NK-92 treated with Interleukin-12 subunit alpha and Interleukin-12 subunit beta, amount 100 ng/mL, for 24 hours (cell line): ENCODE results near the gene LRRC55.

Experiments used
- DNase-seq: peaks from one replicate; lab custom pipeline; 2025; lab: John Stamatoyannopoulos, UW

The LRRC55 gene

GRCh38 chr11:57181678-57182305 is at the start of gene LRRC55:
LRRC55 (plus strand) TSS chr11:57181953; CDS start chr11:57182023, 70 bp downstream.
- DNase-seq = no peak

- DNase-seq = no peak
These were observed 48.3 kb upstream of the LRRC55 start for GRCh38 chr11:57133366-57134038.

GRCh38 chr11:57134284-57134683 is 47.5 kb upstream of the LRRC55 start:
- DNase-seq = no peak

GRCh38 chr11:57135020-57135751 is 46.6 kb upstream of the LRRC55 start:
- no peak for DNase-seq

- DNase-seq = no peak
These were observed 41.2 kb upstream of the LRRC55 start for GRCh38 chr11:57140568-57140967.

GRCh38 chr11:57143459-57143858 is 38.3 kb upstream of the LRRC55 start:
- DNase-seq = no peak

GRCh38 chr11:57144075-57144474 is 37.7 kb upstream of the LRRC55 start:
- DNase-seq = no peak

- no peak for DNase-seq
These were observed 37.0 kb upstream of the LRRC55 start for GRCh38 chr11:57144531-57145320.

- DNase-seq = no peak
These were observed 35.5 kb upstream of the LRRC55 start for GRCh38 chr11:57146301-57146700.

GRCh38 chr11:57148621-57149020 is 33.1 kb upstream of the LRRC55 start:
- DNase-seq = no peak

- no peak for DNase-seq
These were observed 31.3 kb upstream of the LRRC55 start for GRCh38 chr11:57150454-57150917.

GRCh38 chr11:57152134-57152533 is 29.6 kb upstream of the LRRC55 start:
- DNase-seq = no peak

GRCh38 chr11:57153448-57153847 is 28.3 kb upstream of the LRRC55 start:
- no peak for DNase-seq

- DNase-seq = no peak
These were observed 27.0 kb upstream of the LRRC55 start for GRCh38 chr11:57154739-57155138.

- DNase-seq = no peak
These were observed 26.4 kb upstream of the LRRC55 start for GRCh38 chr11:57155400-57155799.

- no peak for DNase-seq
These were observed 25.7 kb upstream of the LRRC55 start for GRCh38 chr11:57155838-57156607.

- DNase-seq = no peak
These were observed 24.8 kb upstream of the LRRC55 start for GRCh38 chr11:57156928-57157327.

GRCh38 chr11:57157624-57158023 is 24.1 kb upstream of the LRRC55 start:
- DNase-seq = no peak

- no peak for DNase-seq
These were observed 23.6 kb upstream of the LRRC55 start for GRCh38 chr11:57158180-57158579.

GRCh38 chr11:57158599-57158998 is 23.2 kb upstream of the LRRC55 start:
- no peak for DNase-seq

GRCh38 chr11:57160665-57161064 is 21.1 kb upstream of the LRRC55 start:
- no peak for DNase-seq
